Breast epithelium (tissue), 4 donors: ENCODE results near the gene KCNG1. TPM values are rescaled to one million over a fixed set of nuclear protein-coding genes. Genes with fewer than 3 reads are reported as not detected.

Experiments
- DNase-seq, 2 donors: peaks; one replicate each; pipeline ENCODE4 v3.0.0-alpha.2; 2019; ENCODE audit warnings: low spot score in 2 of 2
- H3K27ac ChIP-seq, 2 donors: fragments of 200-600 bp; sonication (generic) in 1 of 2; one replicate each; pipeline ENCODE4 v1.5.1; 2016 to 2019; ENCODE audit warnings: mild to moderate bottlenecking in 1 of 2
- H3K27me3 ChIP-seq, 2 donors: fragments of 200-600 bp; sonication (generic) in 1 of 2; one replicate each; pipeline versions ENCODE4 v1.5.1 to v1.6.0; 2017 to 2019; ENCODE audit warnings: control low read depth in 1 of 2, mild to moderate bottlenecking in 1 of 2
- H3K36me3 ChIP-seq: fragments of 200-600 bp; one replicate; pipeline ENCODE4 v1.5.1; 2019
- H3K4me1 ChIP-seq, 2 donors: fragments of 200-600 bp; sonication (generic); one replicate each; pipeline ENCODE4 v1.5.1; 2016 to 2019; ENCODE audit warnings: control low read depth in 1 of 2
- H3K4me3 ChIP-seq, 3 donors: fragments of 200-600 bp; sonication (generic); 1 replicate in 2 of 3; 2 replicates in 1 of 3; pipeline ENCODE4 v1.5.1; 2016 to 2019; ENCODE audit warnings: mild to moderate bottlenecking in 3 of 3, moderate library complexity in 2 of 3
- H3K9me3 ChIP-seq, 2 donors: fragments of 200-600 bp; sonication (generic) in 1 of 2; one replicate each; pipeline ENCODE4 v1.5.1; 2016 to 2019; ENCODE audit warnings: control low read depth in 1 of 2
- POLR2A ChIP-seq: fragments of 450-650 bp; IDR thresholded peaks from one replicate; pipeline ENCODE4 v1.6.1; 2016; ENCODE audit warnings: antibody characterized with exemption, mild to moderate bottlenecking, moderate library complexity
- POLR2AphosphoS5 ChIP-seq, 3 donors: sonication (generic); formaldehyde crosslinking; IDR thresholded peaks; one replicate each; pipeline ENCODE4 v1.6.1; 2017; ENCODE audit warnings: antibody characterized with exemption in 3 of 3
- intact Hi-C: fragments of 100-400 bp; cut with DNase I; formaldehyde crosslinking; loops from one replicate; pipeline ENCODE4 v1.15.1; 2023; ENCODE audit warnings: low total_unique reads
- total RNA-seq, 3 donors: library from RNA; depleted of rRNA; stranded (reverse); fragments of >200 nt; gene quantifications; one replicate each; pipeline ENCODE4 v1.1.0, GENCODE V29; 2016
- TF ChIP-seq, protein P1 (sequence below), 3 donors: fragments of 450-650 bp; IDR thresholded peaks; one replicate each; pipeline ENCODE4 v1.5.1; 2016 to 2017; ENCODE audit warnings: antibody characterized with exemption in 3 of 3, mild to moderate bottlenecking in 3 of 3, moderate library complexity in 3 of 3

The KCNG1 gene
- total RNA-seq, 3 donors from 2014 or later, result 1.3 to 7.0 TPM; not detected in 1

DNA sequence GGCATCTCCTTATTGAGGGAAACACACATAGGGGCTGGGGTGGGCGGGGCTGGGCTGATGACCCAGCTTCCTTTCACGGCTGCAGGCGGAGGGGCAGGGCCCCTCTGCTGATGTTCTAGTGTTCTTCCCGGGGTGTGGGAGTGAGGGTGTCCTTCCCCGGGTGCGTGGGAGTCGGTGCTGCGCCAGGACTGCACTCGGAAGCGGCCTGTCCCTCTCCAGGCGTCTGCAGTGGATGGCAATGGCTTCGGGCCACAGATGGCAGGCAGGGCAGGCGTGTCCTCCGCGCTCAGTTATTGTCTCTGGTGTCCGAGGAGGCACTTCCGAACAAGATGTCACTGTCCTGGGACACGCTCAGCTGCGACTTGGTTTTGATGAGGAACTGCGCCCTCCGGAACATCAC lies 19.2 kb downstream of the KCNG1 start:
- DNase-seq, result no peak
- intact Hi-C loops, result no loop called here
- Histone ChIP-seq H3K9me3 (no peaks in the 10 kb centered on the region), H3K4me3 (no peak overlapping the region), H3K36me3 (no peaks in the 10 kb centered on the region), H3K27ac (no peak overlapping the region), H3K4me1 (no peaks in the 10 kb centered on the region), H3K27me3 (no peaks in the 10 kb centered on the region)
- TF ChIP-seq, protein P1, sequence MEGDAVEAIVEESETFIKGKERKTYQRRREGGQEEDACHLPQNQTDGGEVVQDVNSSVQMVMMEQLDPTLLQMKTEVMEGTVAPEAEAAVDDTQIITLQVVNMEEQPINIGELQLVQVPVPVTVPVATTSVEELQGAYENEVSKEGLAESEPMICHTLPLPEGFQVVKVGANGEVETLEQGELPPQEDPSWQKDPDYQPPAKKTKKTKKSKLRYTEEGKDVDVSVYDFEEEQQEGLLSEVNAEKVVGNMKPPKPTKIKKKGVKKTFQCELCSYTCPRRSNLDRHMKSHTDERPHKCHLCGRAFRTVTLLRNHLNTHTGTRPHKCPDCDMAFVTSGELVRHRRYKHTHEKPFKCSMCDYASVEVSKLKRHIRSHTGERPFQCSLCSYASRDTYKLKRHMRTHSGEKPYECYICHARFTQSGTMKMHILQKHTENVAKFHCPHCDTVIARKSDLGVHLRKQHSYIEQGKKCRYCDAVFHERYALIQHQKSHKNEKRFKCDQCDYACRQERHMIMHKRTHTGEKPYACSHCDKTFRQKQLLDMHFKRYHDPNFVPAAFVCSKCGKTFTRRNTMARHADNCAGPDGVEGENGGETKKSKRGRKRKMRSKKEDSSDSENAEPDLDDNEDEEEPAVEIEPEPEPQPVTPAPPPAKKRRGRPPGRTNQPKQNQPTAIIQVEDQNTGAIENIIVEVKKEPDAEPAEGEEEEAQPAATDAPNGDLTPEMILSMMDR (IDR thresholded peaks at IDR 0.05), result no peak
- no peak for TF ChIP-seq POLR2AphosphoS5 (IDR thresholded peaks at IDR 0.05)
- no peak for TF ChIP-seq POLR2A

DNA sequence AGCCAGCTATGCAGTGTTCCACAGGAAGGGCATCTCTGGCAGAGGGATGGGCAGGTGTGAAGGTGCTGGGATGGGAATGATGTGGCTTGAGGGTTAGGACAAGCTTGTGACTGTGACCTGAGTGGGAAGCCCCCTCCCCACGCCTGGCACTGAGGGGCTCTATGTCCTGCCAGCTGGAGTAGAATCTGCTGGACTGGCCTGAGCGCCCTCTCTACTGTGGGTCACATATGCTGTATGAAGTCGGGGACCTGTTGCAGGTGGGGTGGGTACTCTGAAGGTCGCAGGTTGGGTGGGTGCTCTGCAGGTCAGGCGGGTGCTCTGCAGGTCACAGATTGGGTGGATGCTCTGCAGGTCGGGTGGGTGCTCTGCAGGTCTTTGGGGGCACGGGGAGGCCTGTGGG lies 20.3 kb downstream of the KCNG1 start:
- Histone ChIP-seq H3K4me3 (no peak overlapping the region), H3K27me3 (no peaks in the 10 kb centered on the region), H3K9me3 (no peaks in the 10 kb centered on the region), H3K27ac (no peak overlapping the region), H3K4me1 (no peaks in the 10 kb centered on the region), H3K36me3 (no peaks in the 10 kb centered on the region)
- DNase-seq, result no peak
- TF ChIP-seq POLR2A (no peak), POLR2AphosphoS5 (IDR thresholded peaks at IDR 0.05) (no peak)
- TF ChIP-seq, protein P1 (IDR thresholded peaks at IDR 0.05), result no peak
- intact Hi-C loops, result no loop called here

DNA sequence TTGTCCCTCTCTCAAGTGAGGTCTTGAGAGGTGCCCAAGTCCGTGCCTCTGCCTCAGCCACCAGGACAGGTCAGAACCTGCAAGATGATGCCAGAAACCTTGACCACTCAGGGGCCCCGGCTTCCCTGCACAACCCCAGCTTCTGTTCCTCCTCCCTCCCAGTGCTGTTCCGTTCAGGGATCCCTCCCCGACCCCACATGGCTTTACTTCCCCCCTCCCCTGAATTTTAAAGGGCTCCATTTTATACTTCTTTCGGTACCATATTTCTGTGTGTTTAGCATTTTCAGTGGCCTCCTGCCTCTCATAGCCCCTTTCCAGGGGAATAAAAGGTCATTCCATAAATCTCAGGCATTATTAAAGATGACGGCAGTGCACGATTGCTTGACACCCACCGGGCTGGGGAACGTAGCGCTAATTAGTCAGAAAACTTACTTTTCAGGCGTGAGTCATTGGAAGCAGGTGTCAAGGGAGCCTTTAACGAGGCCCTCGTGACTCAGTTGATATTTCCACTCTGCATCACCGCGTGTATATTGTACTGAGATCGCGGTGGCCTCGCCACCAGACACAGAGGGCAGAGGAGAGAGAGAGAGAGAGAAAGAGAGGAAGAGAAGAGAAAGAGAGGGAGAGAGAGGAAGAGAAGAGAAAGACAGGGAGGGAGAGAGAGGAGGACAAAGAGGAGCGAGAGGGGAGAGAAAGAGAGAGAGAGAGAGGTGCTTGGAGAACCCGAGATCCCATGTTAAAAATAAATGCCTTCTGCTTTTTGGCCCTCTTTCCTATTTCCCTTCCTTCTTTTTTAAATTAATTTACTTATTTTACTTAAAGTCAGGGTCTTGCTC lies 21.3 kb downstream of the KCNG1 start:
- no peak overlapping the region for H3K4me3 ChIP-seq
- H3K27ac ChIP-seq, result no peak overlapping the region
- no peaks in the 10 kb centered on the region for H3K9me3 ChIP-seq
- no peaks in the 10 kb centered on the region for H3K4me1 ChIP-seq
- peaks cover 0 to 2% of the 10 kb centered on the region in 2 donors for H3K27me3 ChIP-seq
- no peak for DNase-seq
- TF ChIP-seq POLR2A (no peak), POLR2AphosphoS5 (IDR thresholded peaks at IDR 0.05) (no peak)
- TF ChIP-seq, protein P1 (IDR thresholded peaks at IDR 0.05), result no peak
- intact Hi-C loops, result no loop called here
- no peaks in the 10 kb centered on the region for H3K36me3 ChIP-seq

DNA sequence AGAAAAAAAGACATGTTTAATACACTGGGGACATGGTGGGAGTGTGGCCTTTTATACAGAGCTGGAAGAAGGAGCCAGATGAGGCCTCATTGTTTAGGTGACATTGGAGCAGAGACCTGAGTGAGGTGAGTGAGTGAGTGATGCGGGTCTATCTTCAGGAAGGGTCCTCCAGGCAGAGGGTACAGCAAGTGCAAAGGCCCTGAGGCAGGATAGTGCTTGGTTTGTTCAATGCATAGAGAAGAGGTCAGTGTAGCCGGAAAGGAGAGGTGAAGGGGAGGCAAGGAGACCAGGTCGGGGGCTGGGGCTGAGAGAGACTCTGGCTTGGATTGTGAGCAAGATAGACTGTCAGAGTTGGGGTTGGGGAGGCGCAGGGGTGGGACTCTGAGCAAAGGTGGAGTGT lies 23.6 kb downstream of the KCNG1 start:
- Histone ChIP-seq H3K9me3 (no peaks in the 10 kb centered on the region), H3K36me3 (no peaks in the 10 kb centered on the region), H3K27me3 (peaks cover 0 to 3% of the 10 kb centered on the region in 2 donors), H3K27ac (no peak overlapping the region), H3K4me1 (no peaks in the 10 kb centered on the region), H3K4me3 (no peak overlapping the region)
- no peak for DNase-seq
- intact Hi-C loops, result no loop called here
- TF ChIP-seq POLR2AphosphoS5 (IDR thresholded peaks at IDR 0.05), result no peak
- TF ChIP-seq, protein P1 (IDR thresholded peaks at IDR 0.05), result no peak
- no peak for TF ChIP-seq POLR2A
